ENCODE data around the gene CDH4. TPM values are rescaled to one million over a fixed set of nuclear protein-coding genes. Genes with fewer than 3 reads are reported as not detected.

The CDH4 gene
- total RNA-seq, 1 donor from 2014 or later = 8.3 TPM

GRCh38 chr20:61673152-61673847 lies 421.2 kb downstream of the CDH4 start:
- no peak for TF ChIP-seq CTCF (conservative IDR thresholded peaks at IDR 0.05)
- Mint-ChIP-seq H3K4me1 (ENCODE audit: unreplicated experiment) (no peaks in the 10 kb centered on the region), H3K27ac (no peak overlapping the region), H3K9me3 (no peaks in the 10 kb centered on the region), H3K36me3 (no peaks in the 10 kb centered on the region), H3K4me3 (no peak overlapping the region), H3K27me3 (peaks cover 35% of the 10 kb centered on the region)
- DNase-seq (ENCODE audit: extremely low spot score, unreplicated experiment) = no peak

GRCh38 chr20:61674121-61674520 lies 422.1 kb downstream of the CDH4 start:
- no peak for DNase-seq (ENCODE audit: extremely low spot score, unreplicated experiment)
- H3K27me3 Mint-ChIP-seq = peaks cover 35% of the 10 kb centered on the region
- no peak overlapping the region for H3K4me3 Mint-ChIP-seq
- no peak overlapping the region for H3K27ac Mint-ChIP-seq
- no peaks in the 10 kb centered on the region for H3K36me3 Mint-ChIP-seq
- no peak for TF ChIP-seq CTCF (conservative IDR thresholded peaks at IDR 0.05)
- H3K4me1 Mint-ChIP-seq (ENCODE audit: unreplicated experiment) = no peaks in the 10 kb centered on the region
- no peaks in the 10 kb centered on the region for H3K9me3 Mint-ChIP-seq

- no peak overlapping the region for H3K27ac Mint-ChIP-seq
- TF ChIP-seq CTCF (conservative IDR thresholded peaks at IDR 0.05) = no peak
- no peak for DNase-seq (ENCODE audit: extremely low spot score, unreplicated experiment)
- H3K4me3 Mint-ChIP-seq = no peak overlapping the region
- no peaks in the 10 kb centered on the region for H3K4me1 Mint-ChIP-seq (ENCODE audit: unreplicated experiment)
- peaks cover 35% of the 10 kb centered on the region for H3K27me3 Mint-ChIP-seq
- no peaks in the 10 kb centered on the region for H3K36me3 Mint-ChIP-seq
- no peaks in the 10 kb centered on the region for H3K9me3 Mint-ChIP-seq
These were observed 422.6 kb downstream of the CDH4 start for GRCh38 chr20:61674688-61675087.

GRCh38 chr20:61677928-61678327 lies 425.9 kb downstream of the CDH4 start:
- peaks cover 42% of the 10 kb centered on the region for H3K27me3 Mint-ChIP-seq
- TF ChIP-seq CTCF (conservative IDR thresholded peaks at IDR 0.05) = no peak
- no peak overlapping the region for H3K4me3 Mint-ChIP-seq
- H3K36me3 Mint-ChIP-seq = no peaks in the 10 kb centered on the region
- no peak for DNase-seq (ENCODE audit: extremely low spot score, unreplicated experiment)
- H3K9me3 Mint-ChIP-seq = no peaks in the 10 kb centered on the region
- no peaks in the 10 kb centered on the region for H3K4me1 Mint-ChIP-seq (ENCODE audit: unreplicated experiment)
- no peak overlapping the region for H3K27ac Mint-ChIP-seq

- no peaks in the 10 kb centered on the region for H3K9me3 Mint-ChIP-seq
- H3K27me3 Mint-ChIP-seq = peaks cover 46% of the 10 kb centered on the region
- H3K4me3 Mint-ChIP-seq = no peak overlapping the region
- no peak for TF ChIP-seq CTCF (conservative IDR thresholded peaks at IDR 0.05)
- no peaks in the 10 kb centered on the region for H3K36me3 Mint-ChIP-seq
- no peak overlapping the region for H3K27ac Mint-ChIP-seq
- no peak for DNase-seq (ENCODE audit: extremely low spot score, unreplicated experiment)
- no peaks in the 10 kb centered on the region for H3K4me1 Mint-ChIP-seq (ENCODE audit: unreplicated experiment)
These were observed 426.4 kb downstream of the CDH4 start for GRCh38 chr20:61678437-61678836.
